ENCODE measurements around the gene UNC5CL.

Gene UNC5CL

DNA sequence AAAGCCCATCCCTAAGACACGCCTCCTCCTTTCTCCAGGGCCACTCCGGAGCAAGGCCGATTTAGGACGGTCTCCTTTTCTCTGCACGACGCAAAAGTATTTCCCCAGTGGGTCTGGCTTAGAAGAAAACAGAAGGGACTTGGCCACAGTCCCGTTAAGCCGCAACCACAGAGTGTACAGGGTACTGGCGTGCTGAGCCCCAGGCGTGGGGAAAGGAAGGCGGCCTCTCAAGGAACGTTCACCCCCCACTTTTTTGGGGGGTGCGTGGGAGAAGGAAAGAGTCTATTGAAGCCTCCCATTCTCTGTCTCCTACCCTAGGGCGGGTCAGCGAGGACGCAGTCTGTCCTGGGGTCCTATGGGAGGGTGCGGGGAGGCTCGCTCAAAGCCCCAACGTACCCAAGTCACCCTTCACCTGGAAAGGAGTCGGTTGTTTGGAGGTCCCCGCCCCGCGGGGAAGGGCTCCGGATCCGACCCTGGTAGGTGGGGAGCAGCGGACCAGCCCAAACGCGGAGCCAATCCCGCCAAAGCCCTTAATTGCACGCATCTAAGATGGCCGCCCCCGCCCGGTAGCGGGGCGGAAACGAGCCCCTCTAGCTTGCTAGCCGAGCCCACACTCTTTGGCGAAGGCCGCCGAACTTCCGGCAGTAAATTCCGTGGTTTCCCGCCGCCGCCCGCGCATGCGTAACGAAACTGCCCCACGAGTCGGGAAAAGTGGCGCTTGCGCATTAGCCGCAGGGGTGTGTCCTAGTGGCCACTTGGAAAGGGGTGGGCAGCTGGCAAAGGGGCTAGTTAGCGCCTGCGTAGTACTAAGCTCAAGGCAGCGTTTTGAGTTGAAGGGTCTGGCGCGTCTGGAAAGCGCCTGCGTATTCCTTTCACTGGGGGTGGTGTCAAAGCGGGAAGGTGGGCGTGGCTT is 33.2 kb upstream of the UNC5CL start, which contains the start of gene OARD1:
Gene OARD1, minus strand, starts transcription at position 434 of the 913 bp plus-strand sequence. CDS start 722 bp downstream, outside the sequence.
- TF ChIP-seq, protein P1, sequence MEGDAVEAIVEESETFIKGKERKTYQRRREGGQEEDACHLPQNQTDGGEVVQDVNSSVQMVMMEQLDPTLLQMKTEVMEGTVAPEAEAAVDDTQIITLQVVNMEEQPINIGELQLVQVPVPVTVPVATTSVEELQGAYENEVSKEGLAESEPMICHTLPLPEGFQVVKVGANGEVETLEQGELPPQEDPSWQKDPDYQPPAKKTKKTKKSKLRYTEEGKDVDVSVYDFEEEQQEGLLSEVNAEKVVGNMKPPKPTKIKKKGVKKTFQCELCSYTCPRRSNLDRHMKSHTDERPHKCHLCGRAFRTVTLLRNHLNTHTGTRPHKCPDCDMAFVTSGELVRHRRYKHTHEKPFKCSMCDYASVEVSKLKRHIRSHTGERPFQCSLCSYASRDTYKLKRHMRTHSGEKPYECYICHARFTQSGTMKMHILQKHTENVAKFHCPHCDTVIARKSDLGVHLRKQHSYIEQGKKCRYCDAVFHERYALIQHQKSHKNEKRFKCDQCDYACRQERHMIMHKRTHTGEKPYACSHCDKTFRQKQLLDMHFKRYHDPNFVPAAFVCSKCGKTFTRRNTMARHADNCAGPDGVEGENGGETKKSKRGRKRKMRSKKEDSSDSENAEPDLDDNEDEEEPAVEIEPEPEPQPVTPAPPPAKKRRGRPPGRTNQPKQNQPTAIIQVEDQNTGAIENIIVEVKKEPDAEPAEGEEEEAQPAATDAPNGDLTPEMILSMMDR (IDR thresholded peaks at IDR 0.05; ENCODE audit: low read depth, low read length, missing control alignments) = no peak
- peak; percentile 95 for DNase-seq (ENCODE audit: low read depth)
- H3K4me3 ChIP-seq (ENCODE audit: low read depth, low read length) = peak within 1 kb of the TSS; percentile 99

DNA sequence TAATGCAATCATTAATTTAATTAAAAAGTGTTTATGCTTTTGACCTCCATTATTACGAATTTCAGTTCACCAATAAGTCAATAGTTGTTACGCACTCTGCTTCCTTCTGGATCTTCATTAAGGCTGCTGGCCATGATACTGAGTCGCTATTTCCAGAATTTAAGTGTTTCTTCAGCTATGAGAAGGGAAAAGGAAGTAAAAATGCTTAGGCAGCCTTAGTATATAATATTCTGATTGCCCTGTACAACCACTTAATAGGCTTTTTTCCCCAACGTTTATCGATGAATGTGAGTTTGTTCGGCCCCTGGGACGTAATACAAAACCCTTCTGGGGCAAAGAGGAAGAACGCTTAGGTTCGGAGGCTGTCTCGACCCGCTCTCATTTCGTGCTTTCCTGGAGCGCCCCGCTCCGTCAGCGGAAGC is 32.5 kb upstream of the UNC5CL start:
- H3K4me3 ChIP-seq (ENCODE audit: low read depth, low read length) = peak overlapping the region; percentile 99
- TF ChIP-seq, protein P1 (IDR thresholded peaks at IDR 0.05; ENCODE audit: low read depth, low read length, missing control alignments) = peak; percentile 9
- no peak for DNase-seq (ENCODE audit: low read depth)

DNA sequence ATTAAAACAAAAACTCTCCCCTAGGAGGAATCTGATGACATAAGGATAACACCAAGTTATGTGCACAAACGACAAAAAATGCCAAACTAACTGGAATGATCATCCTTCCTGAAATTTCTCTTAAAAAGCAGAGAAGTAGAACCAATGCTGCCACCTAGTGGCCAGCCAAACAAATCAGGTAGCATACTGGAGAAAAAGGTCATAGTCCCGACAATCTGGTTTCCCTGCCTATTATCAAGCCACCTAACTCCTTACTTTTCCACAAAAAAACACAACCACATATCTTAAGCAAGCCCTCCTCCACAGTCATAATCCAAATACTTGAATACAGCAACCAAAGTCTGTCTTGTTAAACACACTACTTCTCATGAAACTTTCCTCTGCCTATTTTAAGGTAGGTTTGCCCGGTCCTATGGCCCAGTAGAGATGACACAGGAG is 27.9 kb upstream of the UNC5CL start:
- DNase-seq (ENCODE audit: low read depth) = peak; percentile 48
- TF ChIP-seq, protein P1 (IDR thresholded peaks at IDR 0.05; ENCODE audit: low read depth, low read length, missing control alignments) = peak; percentile 79

DNA sequence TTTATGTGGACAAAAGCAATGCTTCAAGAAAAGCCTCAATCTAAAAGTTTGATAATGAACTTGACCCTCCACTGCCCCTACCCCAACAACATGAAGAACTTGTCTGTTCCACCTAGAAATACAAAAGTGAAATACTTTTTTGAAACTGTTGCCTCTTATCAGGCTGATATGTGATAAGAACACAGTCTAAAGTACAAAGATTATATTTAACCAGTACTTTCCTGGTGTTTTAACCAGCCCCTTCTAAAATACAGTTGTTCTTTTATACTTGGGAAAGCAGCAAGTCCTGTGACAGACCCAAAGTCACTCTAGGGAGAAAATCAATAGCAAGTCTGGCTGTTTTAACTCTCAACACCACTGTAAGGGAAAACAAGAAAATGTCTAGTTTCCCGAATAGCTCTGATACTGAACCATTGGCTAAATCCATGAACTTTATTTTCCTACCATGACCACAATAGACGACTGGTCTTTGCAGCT is 26.6 kb upstream of the UNC5CL start:
- TF ChIP-seq, protein P1 (IDR thresholded peaks at IDR 0.05; ENCODE audit: low read depth, low read length, missing control alignments) = no peak
- H3K4me3 ChIP-seq (ENCODE audit: low read depth, low read length) = no peak overlapping the region
- DNase-seq (ENCODE audit: low read depth) = no peak

More for the DNA sequence above, 27.9 kb upstream of the UNC5CL start:
- H3K4me3 ChIP-seq (ENCODE audit: low read depth, low read length) = no peak overlapping the region

DNA sequence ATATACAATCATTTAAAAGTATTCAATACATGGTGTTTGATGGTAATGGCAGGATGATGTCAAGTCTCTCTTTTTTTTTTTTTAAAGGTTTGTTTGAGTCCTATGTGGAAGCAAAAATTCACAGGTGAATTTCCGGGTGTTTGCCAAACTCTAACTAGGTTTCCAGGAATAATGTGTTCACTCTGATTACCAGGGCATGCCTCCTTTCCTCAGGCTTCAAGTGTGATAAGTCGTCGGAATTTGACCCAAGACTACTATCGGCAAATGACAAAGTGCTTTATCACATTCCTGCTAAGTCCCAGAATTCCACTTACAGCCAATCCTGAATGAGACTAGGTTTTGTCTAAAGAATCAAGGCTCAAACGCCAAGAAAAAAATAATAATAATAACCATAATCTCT is 25.8 kb upstream of the UNC5CL start:
- no peak for DNase-seq (ENCODE audit: low read depth)
- TF ChIP-seq, protein P1 (IDR thresholded peaks at IDR 0.05; ENCODE audit: low read depth, low read length, missing control alignments) = no peak
- H3K4me3 ChIP-seq (ENCODE audit: low read depth, low read length) = no peak overlapping the region

DNA sequence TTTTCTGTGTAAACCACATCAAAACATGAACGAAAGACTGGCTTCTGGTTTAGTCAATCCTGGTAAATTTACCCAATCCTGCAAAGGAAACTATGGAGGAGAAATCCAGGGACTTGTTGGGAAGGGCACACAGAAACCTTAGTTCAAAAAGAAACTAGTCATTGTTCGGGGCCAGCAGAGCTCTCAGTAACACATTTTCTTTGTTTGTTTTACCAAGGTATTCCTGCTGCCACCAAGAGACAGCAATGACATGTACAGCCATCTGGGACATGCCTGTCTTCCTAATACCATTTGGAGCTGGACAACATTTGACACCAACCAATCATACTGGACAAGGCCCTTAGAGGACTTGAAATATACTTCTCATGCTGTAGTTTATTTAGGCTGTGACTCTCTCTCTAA is 24.9 kb upstream of the UNC5CL start:
- DNase-seq (ENCODE audit: low read depth) = no peak
- TF ChIP-seq, protein P1 (IDR thresholded peaks at IDR 0.05; ENCODE audit: low read depth, low read length, missing control alignments) = no peak
- H3K4me3 ChIP-seq (ENCODE audit: low read depth, low read length) = no peak overlapping the region

All from GM12864 (cell line).